T-helper 1 cell treated with Interleukin-12 subunit alpha and Interleukin-12 subunit beta and Interleukin-4 antibody, amounts not matched to agents 30 μg/mL and 1 μg/mL, for 36 hours (primary cell): ENCODE measurements around the gene DENND1A.

ENCODE experiments used
- H3K27ac Mint-ChIP-seq: one replicate; pipeline ENCODE4 v1.8.0; 2021; ENCODE audit warnings: mild to moderate bottlenecking, mixed read lengths
- H3K27me3 Mint-ChIP-seq: one replicate; pipeline ENCODE4 v1.8.0; 2021; ENCODE audit warnings: low read depth, mixed read lengths
- H3K36me3 Mint-ChIP-seq: one replicate; pipeline ENCODE4 v1.8.0; 2021; ENCODE audit warnings: low read depth, mixed read lengths
- H3K4me1 Mint-ChIP-seq: one replicate; pipeline ENCODE4 v1.8.0; 2021; ENCODE audit warnings: low read depth, mixed read lengths
- H3K4me3 Mint-ChIP-seq: one replicate; pipeline ENCODE4 v1.8.0; 2021; ENCODE audit warnings: mild to moderate bottlenecking, moderate library complexity, mixed read lengths
- H3K9me3 Mint-ChIP-seq: one replicate; pipeline ENCODE4 v1.8.0; 2021; ENCODE audit warnings: mixed read lengths

The DENND1A gene

DNA sequence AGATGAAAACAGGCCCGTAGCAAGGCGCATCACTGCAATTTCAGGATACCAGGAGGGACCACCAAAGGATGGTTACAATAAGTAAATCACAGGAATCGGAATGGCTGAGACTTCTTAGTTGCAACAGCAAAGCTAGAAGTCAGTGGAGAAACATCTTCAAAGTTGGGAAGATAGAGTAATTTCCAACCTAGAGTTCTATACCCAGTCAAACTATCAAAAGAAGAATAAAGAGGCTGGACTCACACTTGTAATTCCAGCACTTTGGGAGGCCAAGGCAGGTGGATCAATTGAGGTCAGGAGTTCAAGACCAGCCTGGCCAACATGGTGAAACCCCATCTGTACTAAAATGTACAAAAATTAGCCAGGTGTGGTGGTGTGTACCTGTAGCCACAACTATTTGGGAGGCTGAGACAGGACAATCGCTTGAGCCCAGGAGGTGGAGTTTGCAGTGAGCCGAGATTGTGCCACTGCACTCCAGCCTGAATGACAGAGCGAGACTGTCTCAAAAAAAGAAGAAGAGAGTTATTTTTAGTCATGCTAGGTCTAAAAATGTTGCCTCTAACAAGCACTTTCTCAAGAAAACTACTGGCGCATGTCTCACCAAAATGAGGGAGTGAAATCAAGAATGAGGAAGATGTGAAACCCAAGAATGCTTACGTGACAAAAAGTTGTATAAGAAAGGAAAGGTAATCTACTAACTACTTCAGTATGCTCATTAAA lies 267.7 kb downstream of the DENND1A start:
- no peak overlapping the region for H3K27ac Mint-ChIP-seq
- peaks cover 21% of the 10 kb centered on the region for H3K36me3 Mint-ChIP-seq
- H3K9me3 Mint-ChIP-seq: peaks cover 41% of the 10 kb centered on the region
- H3K4me1 Mint-ChIP-seq: no peaks in the 10 kb centered on the region
- H3K4me3 Mint-ChIP-seq: no peak overlapping the region
- H3K27me3 Mint-ChIP-seq: no peaks in the 10 kb centered on the region

DNA sequence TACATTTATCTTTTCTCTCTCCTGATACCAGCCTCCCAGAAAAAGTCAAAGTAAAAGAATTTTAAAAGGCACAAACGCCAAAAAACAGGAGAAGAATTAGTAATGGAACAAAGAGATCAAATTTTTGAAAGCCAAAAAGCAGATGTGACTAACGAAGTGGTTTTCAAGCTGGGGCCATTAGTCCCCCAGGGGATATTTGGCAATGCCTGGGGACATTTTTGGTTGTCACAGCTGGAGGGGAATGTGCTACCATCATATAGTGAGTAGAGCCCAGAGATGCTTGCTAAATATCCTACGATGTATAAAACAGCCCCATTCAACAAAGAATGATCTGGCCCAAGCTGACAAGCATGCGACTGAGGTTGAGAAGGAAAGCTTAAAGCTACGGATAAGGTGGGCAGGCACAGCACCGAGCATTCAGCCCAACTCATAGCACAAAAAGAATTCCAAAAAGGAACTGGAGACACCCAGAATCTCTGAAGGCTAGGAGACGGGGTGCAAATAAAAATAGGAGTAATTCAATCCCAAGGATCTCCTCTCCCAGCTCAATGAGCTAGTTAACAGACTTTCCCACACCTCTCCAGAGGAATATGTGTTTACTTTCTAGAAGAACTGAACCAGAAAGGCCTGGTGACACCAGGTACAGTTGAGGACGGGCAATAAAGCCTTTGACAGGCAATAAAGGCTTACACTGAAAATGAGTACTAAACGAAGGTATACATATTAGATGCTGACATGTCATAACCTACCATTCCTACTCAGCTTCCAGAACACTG lies 269.0 kb downstream of the DENND1A start:
- Mint-ChIP-seq H3K36me3 (peaks cover 19% of the 10 kb centered on the region), H3K9me3 (peaks cover 37% of the 10 kb centered on the region), H3K27ac (no peak overlapping the region), H3K4me1 (no peaks in the 10 kb centered on the region), H3K27me3 (no peaks in the 10 kb centered on the region), H3K4me3 (no peak overlapping the region)

DNA sequence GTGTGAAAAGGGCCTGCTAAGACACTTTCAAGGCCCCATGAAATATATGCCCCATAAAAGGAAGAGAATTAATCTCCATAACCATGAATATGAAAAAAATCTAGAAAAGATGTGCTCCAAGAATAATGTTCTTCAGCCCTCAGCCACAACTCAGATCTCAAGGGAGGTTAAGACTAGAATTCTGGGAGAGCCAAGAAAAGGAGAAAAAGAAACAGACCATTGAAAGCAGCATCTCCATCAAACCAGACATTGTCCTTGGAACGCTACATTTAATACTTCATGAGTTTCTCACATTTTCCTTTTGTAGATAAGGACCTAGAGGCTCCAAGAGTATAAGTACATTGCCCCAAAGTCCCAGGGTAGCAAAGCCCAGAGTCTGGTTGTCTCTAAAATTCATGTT lies 270.6 kb downstream of the DENND1A start:
- no peak overlapping the region for H3K4me3 Mint-ChIP-seq
- no peaks in the 10 kb centered on the region for H3K27me3 Mint-ChIP-seq
- H3K9me3 Mint-ChIP-seq: peaks cover 25% of the 10 kb centered on the region
- H3K4me1 Mint-ChIP-seq: no peaks in the 10 kb centered on the region
- no peak overlapping the region for H3K27ac Mint-ChIP-seq
- H3K36me3 Mint-ChIP-seq: peaks cover 15% of the 10 kb centered on the region

- Mint-ChIP-seq H3K36me3 (peaks cover 12% of the 10 kb centered on the region), H3K4me1 (no peaks in the 10 kb centered on the region)
These were observed 271.1 kb downstream of the DENND1A start for GRCh38 chr9:123658792-123659191.

DNA sequence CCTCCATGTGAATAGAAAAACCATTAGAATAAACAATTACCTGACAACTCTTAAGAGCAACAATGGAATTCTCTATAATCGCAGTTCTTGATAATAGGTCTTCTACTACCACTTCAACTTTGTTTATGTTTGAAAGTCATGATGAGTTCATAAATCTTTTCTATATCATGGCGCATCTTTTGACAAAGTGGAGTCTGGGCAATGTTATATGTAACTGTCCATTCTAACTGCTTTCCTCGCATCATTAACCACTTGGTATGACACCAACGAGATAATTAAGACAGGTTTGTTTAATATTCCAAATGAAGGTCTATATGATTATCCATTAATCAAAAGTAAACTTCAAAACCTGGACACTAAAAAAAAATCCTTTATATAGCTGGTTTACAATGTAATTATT lies 272.0 kb downstream of the DENND1A start:
- Mint-ChIP-seq H3K4me1 (no peaks in the 10 kb centered on the region), H3K4me3 (no peak overlapping the region)

More at GRCh38 chr9:123658792-123659191, 271.1 kb downstream of the DENND1A start:
- no peak overlapping the region for H3K27ac Mint-ChIP-seq
- H3K27me3 Mint-ChIP-seq: no peaks in the 10 kb centered on the region
- no peak overlapping the region for H3K4me3 Mint-ChIP-seq
- peaks cover 21% of the 10 kb centered on the region for H3K9me3 Mint-ChIP-seq

GRCh38 chr9:123657099-123657498 lies 272.8 kb downstream of the DENND1A start:
- H3K4me3 Mint-ChIP-seq: no peak overlapping the region
- H3K36me3 Mint-ChIP-seq: peaks cover 11% of the 10 kb centered on the region
- no peaks in the 10 kb centered on the region for H3K27me3 Mint-ChIP-seq
- H3K27ac Mint-ChIP-seq: no peak overlapping the region
- no peaks in the 10 kb centered on the region for H3K4me1 Mint-ChIP-seq
- peaks cover 11% of the 10 kb centered on the region for H3K9me3 Mint-ChIP-seq

More for the DNA sequence above, 272.0 kb downstream of the DENND1A start:
- Mint-ChIP-seq H3K9me3 (peaks cover 19% of the 10 kb centered on the region), H3K27ac (no peak overlapping the region), H3K36me3 (peaks cover 12% of the 10 kb centered on the region), H3K27me3 (no peaks in the 10 kb centered on the region)

- Mint-ChIP-seq H3K36me3 (peaks cover 6% of the 10 kb centered on the region), H3K27me3 (no peaks in the 10 kb centered on the region), H3K4me1 (no peaks in the 10 kb centered on the region), H3K27ac (no peak overlapping the region), H3K4me3 (no peak overlapping the region), H3K9me3 (peaks cover 5% of the 10 kb centered on the region)
These were observed 273.4 kb downstream of the DENND1A start for GRCh38 chr9:123656565-123656964.

DNA sequence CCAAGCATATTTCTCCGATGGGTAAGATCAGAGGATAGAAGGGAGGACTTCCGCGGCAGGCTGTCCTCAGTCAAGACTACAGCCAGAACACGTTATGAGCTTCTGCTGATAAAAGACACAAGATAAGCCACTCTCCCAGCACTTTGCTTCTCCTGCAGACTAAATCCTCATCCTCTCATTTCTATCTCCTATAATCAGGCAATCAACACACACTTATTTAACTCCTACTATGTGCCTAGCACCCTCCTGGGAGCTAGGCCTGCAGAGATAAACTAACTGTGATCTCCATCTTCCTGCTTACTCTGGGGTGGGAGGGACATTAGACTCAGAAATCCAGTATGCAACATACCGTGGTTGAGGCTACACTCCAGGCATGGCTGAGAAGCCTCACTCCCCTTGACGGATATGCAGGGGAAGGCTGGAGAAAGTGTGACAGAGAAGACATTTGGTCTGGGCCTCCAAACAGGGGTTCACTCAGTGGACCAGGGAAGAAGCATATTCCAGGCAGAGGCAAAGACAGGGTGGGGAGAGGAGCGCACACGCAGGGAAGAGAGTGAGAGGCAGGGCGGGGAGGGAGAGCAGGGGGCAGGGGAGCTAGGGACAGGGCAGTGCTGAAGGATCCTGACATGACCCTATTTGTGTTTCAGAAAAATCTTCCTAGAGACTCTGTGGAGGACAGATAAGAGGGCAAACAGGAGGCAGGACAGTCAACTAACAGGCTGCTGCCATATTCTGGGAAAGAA lies 274.1 kb downstream of the DENND1A start:
- no peak overlapping the region for H3K27ac Mint-ChIP-seq
- no peaks in the 10 kb centered on the region for H3K27me3 Mint-ChIP-seq
- H3K9me3 Mint-ChIP-seq: no peaks in the 10 kb centered on the region
- H3K4me1 Mint-ChIP-seq: peaks cover 2% of the 10 kb centered on the region
- H3K36me3 Mint-ChIP-seq: peaks cover 5% of the 10 kb centered on the region
- H3K4me3 Mint-ChIP-seq: no peak overlapping the region

GRCh38 chr9:123654994-123655637 lies 274.8 kb downstream of the DENND1A start:
- Mint-ChIP-seq H3K4me1 (peaks cover 2% of the 10 kb centered on the region), H3K27ac (no peak overlapping the region), H3K36me3 (peaks cover 5% of the 10 kb centered on the region), H3K4me3 (no peak overlapping the region), H3K27me3 (no peaks in the 10 kb centered on the region), H3K9me3 (no peaks in the 10 kb centered on the region)

DNA sequence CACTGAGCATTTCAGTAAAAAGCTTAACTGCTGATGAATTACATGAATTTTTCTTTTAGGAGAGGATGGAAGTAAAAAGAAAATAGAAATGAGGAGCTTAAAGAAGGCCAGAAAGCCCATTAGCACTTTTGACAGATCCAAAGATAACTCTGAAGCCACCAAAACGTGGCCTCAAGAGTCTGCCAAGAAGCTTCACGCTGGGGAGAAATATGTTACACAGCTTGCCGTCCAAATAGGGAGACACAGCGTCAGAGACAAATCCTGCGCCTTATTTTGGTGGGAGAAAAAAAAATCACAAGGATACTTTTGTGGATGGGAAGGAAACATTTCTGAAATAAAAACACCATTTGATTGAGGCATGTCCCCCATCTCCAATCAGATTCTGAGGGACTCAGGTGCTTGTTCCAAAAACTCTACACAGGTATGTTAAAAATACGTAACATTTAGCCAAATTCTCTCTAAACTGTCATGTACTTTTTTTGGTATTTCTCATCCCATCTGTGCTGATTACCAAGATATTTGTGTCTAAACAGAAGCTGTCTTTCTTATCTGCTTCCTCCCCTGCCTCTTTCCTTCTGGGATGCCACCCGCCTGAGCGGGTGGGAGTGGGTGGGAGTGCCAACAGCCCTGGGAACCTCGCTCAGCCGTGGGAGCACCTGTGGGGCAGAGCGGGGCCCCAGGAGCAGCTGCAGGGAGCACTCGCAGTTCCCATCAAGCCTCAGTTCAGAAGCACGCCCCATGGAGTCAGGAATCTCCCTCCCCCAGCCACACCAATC lies 275.5 kb downstream of the DENND1A start:
- peaks cover 8% of the 10 kb centered on the region for H3K4me1 Mint-ChIP-seq
- no peak overlapping the region for H3K27ac Mint-ChIP-seq
- H3K9me3 Mint-ChIP-seq: no peaks in the 10 kb centered on the region
- H3K27me3 Mint-ChIP-seq: no peaks in the 10 kb centered on the region
- peaks cover 5% of the 10 kb centered on the region for H3K36me3 Mint-ChIP-seq
- H3K4me3 Mint-ChIP-seq: no peak overlapping the region

DNA sequence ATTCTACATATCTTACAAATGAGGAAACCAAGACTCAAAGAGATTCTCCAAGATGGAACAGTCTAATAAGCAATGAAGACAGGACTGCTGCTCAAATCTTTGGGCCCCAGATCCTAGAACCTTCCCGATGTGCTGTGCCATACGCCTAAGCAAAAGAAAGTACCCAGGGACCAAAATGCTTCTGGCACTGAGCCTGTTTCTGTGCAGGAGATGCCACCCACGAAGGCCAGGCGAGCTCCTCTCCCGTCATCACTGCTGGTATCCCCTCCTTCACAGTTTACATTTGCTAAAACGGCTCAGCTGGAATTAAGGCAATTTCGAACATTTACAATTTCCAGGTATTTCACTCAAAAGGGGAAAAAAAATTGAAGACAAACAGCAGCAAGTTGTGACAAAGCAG lies 277.5 kb downstream of the DENND1A start:
- no peaks in the 10 kb centered on the region for H3K27me3 Mint-ChIP-seq
- no peak overlapping the region for H3K4me3 Mint-ChIP-seq
- H3K9me3 Mint-ChIP-seq: no peaks in the 10 kb centered on the region
- H3K4me1 Mint-ChIP-seq: peaks cover 8% of the 10 kb centered on the region
- H3K36me3 Mint-ChIP-seq: peaks cover 4% of the 10 kb centered on the region
- no peak overlapping the region for H3K27ac Mint-ChIP-seq

- Mint-ChIP-seq H3K9me3 (no peaks in the 10 kb centered on the region), H3K36me3 (peaks cover 4% of the 10 kb centered on the region), H3K4me3 (no peak overlapping the region), H3K27me3 (no peaks in the 10 kb centered on the region), H3K27ac (no peak overlapping the region), H3K4me1 (peaks cover 8% of the 10 kb centered on the region)
These were observed 278.1 kb downstream of the DENND1A start for GRCh38 chr9:123651871-123652270.

- H3K4me3 Mint-ChIP-seq: no peak overlapping the region
- no peak overlapping the region for H3K27ac Mint-ChIP-seq
- H3K9me3 Mint-ChIP-seq: no peaks in the 10 kb centered on the region
- H3K36me3 Mint-ChIP-seq: peaks cover 4% of the 10 kb centered on the region
- H3K27me3 Mint-ChIP-seq: no peaks in the 10 kb centered on the region
- peaks cover 8% of the 10 kb centered on the region for H3K4me1 Mint-ChIP-seq
These were observed 278.7 kb downstream of the DENND1A start for GRCh38 chr9:123651273-123651672.

DNA sequence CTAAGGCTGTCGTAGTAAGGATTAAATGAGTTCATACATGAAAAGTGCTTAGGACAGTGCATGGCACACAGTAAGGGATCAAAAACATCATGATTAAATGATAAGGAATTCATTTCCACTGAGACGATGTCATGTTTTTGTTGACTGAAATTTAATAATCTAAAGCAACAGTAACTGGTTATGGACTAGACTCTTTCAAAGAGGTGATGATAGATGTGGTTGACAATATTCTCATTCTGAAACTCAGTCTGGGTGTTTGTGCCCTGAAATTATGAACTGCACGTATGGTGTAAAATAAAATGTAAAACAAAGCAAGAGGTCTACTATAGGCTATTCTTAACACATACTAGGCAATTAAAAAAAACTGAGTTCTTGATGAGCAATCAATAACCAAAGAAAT lies 280.0 kb downstream of the DENND1A start:
- H3K9me3 Mint-ChIP-seq: no peaks in the 10 kb centered on the region

More for the DNA sequence above, 280.0 kb downstream of the DENND1A start:
- H3K27me3 Mint-ChIP-seq: peaks cover 2% of the 10 kb centered on the region
- H3K27ac Mint-ChIP-seq: no peak overlapping the region
- H3K4me3 Mint-ChIP-seq: no peak overlapping the region
- peaks cover 4% of the 10 kb centered on the region for H3K36me3 Mint-ChIP-seq
- H3K4me1 Mint-ChIP-seq: peaks cover 8% of the 10 kb centered on the region
